GM12878 (cell line): ENCODE data around the gene NKTR. TPM values are rescaled to one million over a fixed set of nuclear protein-coding genes. Genes with fewer than 3 reads are reported as not detected.

Source experiments
- ATAC-seq: fragments of 200-7000 bp; cut with Tn5 transposase; 3 replicates; pipeline ENCODE4 v1.9.1; 2020; ENCODE audit warnings: mild to moderate bottlenecking, moderate library complexity
- BruUV-seq: library from RNA; stranded (reverse); fragments of 400-500 nt; replicated peaks from 2 replicates; lab custom pipeline; 2021; lab: Mats Ljungman, UMichigan
- CTCF ChIA-PET: fragments of 300-600 bp; sonication (Branson Sonifier 250); formaldehyde crosslinking; extraction: SDS; loops from one replicate; lab custom pipeline; 2021; ENCODE audit warnings: inconsistent platforms; lab: Yijun Ruan, JAX
- POLR2A ChIA-PET: fragments of 350-600 bp; formaldehyde crosslinking; extraction: SDS; loops from one replicate; lab custom pipeline; 2021; ENCODE audit warnings: inconsistent platforms; lab: Charles Lee
- RAD21 ChIA-PET: fragments of 300-600 bp; sonication (Branson Sonifier 250); formaldehyde crosslinking; loops from one replicate; lab custom pipeline; 2023; ENCODE audit warnings: antibody characterized with exemption; ENCODE audit not compliant: unreplicated experiment; lab: Charles Lee
- SMC1A ChIA-PET: fragments of 300-600 bp; sonication (Branson Sonifier 250); formaldehyde crosslinking; loops from one replicate; lab custom pipeline; 2023; ENCODE audit not compliant: unreplicated experiment, uncharacterized antibody; lab: Charles Lee
- DNase-seq: peaks from one replicate; pipeline ENCODE4 v3.0.0-alpha.2; 2011; ENCODE audit warnings: low read depth, low spot score
- FAIRE-seq: peaks from 3 replicates; lab custom pipeline; 2011; peaks lifted over from hg19 to GRCh38; lab: Jason Lieb, UNC
- H2AFZ ChIP-seq: 2 replicates; pipeline ENCODE4 v1.6.0; 2011; ENCODE audit warnings: low read depth, low read length, control low read depth; ENCODE audit not compliant: control insufficient read depth
- H3K27ac ChIP-seq: 2 replicates; pipeline ENCODE4 v1.5.1; 2011; ENCODE audit warnings: control low read depth; ENCODE audit not compliant: control insufficient read depth, insufficient read depth
- H3K27me3 ChIP-seq, 2 experiments: replicated peaks in 1 of 2; 2 replicates each; pipeline versions ENCODE4 v1.6.0 to v1.6.1; 2011; ENCODE audit warnings: low read length in 1 of 2; ENCODE audit not compliant: control insufficient read depth in 2 of 2, insufficient read depth in 2 of 2
- H3K36me3 ChIP-seq, 2 experiments: 2 replicates each; pipeline ENCODE4 v1.5.1; 2011; ENCODE audit warnings: low read length in 1 of 2; ENCODE audit not compliant: control insufficient read depth in 2 of 2, insufficient read depth in 2 of 2
- H3K4me1 ChIP-seq: 2 replicates; pipeline ENCODE4 v1.6.1; 2011; ENCODE audit warnings: mild to moderate bottlenecking, low read length, moderate library complexity, mixed read lengths; ENCODE audit not compliant: control insufficient read depth, insufficient read depth
- H3K4me2 ChIP-seq: 2 replicates; pipeline ENCODE4 v1.6.0; 2011; ENCODE audit warnings: control low read depth; ENCODE audit not compliant: control insufficient read depth, insufficient read depth
- H3K4me3 ChIP-seq: fragments of 200-600 bp; sonication (generic); 2 replicates; pipeline ENCODE4 v1.5.1; 2016
- H3K79me2 ChIP-seq: 2 replicates; pipeline ENCODE4 v1.6.0; 2011; ENCODE audit warnings: low read length; ENCODE audit not compliant: control insufficient read depth, insufficient read depth
- H3K9ac ChIP-seq: 2 replicates; pipeline ENCODE4 v1.8.0; 2011; ENCODE audit warnings: low read length, control low read depth, mixed read lengths; ENCODE audit not compliant: control insufficient read depth, insufficient read depth
- H3K9me3 ChIP-seq: replicated peaks from 3 replicates; pipeline ENCODE4 v1.5.1; 2011; ENCODE audit warnings: mild to moderate bottlenecking, low read length; ENCODE audit not compliant: control insufficient read depth, insufficient read depth
- H4K20me1 ChIP-seq: 2 replicates; pipeline ENCODE4 v1.6.0; 2011; ENCODE audit not compliant: control insufficient read depth, insufficient read depth
- CBFB ChIP-seq: IDR thresholded peaks from 2 replicates; pipeline ENCODE4 v1.6.1; 2016; ENCODE audit warnings: antibody characterized with exemption, low read depth
- CBX3 ChIP-seq: fragments of 200-600 bp; sonication (generic); IDR thresholded peaks from 2 replicates; pipeline ENCODE4 v1.6.1; 2016; ENCODE audit warnings: low read depth, borderline replicate concordance
- EGR1 ChIP-seq, 2 experiments: IDR thresholded peaks; 1 replicate in 1 of 2; 2 replicates in 1 of 2; pipeline ENCODE4 v1.6.1; 2011 to 2012; ENCODE audit warnings: low read depth in 2 of 2, low read length in 2 of 2, borderline replicate concordance in 1 of 2, mild to moderate bottlenecking in 1 of 2, moderate library complexity in 1 of 2
- FOXM1 ChIP-seq: IDR thresholded peaks from 2 replicates; pipeline ENCODE4 v1.6.1; 2012; ENCODE audit warnings: low read depth, mild to moderate bottlenecking, inconsistent platforms, low read length, moderate library complexity
- IRF4 ChIP-seq: IDR thresholded peaks from 2 replicates; pipeline ENCODE4 v1.6.1; 2011; ENCODE audit warnings: low read depth, low read length
- MEF2A ChIP-seq: IDR thresholded peaks from 2 replicates; pipeline ENCODE4 v1.6.1; 2011; ENCODE audit warnings: low read depth, mild to moderate bottlenecking, low read length, moderate library complexity; ENCODE audit not compliant: insufficient read depth
- PML ChIP-seq: IDR thresholded peaks from 2 replicates; pipeline ENCODE4 v1.6.1; 2012; ENCODE audit warnings: low read length, inconsistent platforms
- POLR2AphosphoS5 ChIP-seq: IDR thresholded peaks from 2 replicates; pipeline ENCODE4 v1.6.1; 2011; ENCODE audit warnings: mild to moderate bottlenecking, low read length, inconsistent platforms
- TCF12 ChIP-seq: IDR thresholded peaks from 2 replicates; pipeline ENCODE4 v1.6.1; 2011; ENCODE audit warnings: low read depth, mild to moderate bottlenecking, low read length
- whole genome bisulfite sequencing: methylation state at CpG from one replicate; pipeline ENCODE4 v1.1.6; 2016; ENCODE audit warnings: low lambda C conversion rate; ENCODE audit not compliant: insufficient replicate concordance, insufficient coverage; ENCODE audit errors: missing lambda C conversion rate; 5-methylcytosine and 5-hydroxymethylcytosine counted together
- in situ Hi-C: fragments of 300-500 bp; cut with MboI; formaldehyde crosslinking; loops from 9 replicates; pipeline ENCODE4 v1.14.3; 2018; ENCODE audit warnings: mixed read lengths
- intact Hi-C: fragments of 100-400 bp; cut with micrococcal nuclease; formaldehyde crosslinking; loops from one replicate; pipeline ENCODE4 v1.14.2; 2022; ENCODE audit not compliant: unreplicated experiment
- polyA plus RNA-seq, 11 experiments: library from polyadenylated mRNA; depleted of rRNA in 4 of 11; unstranded in 6 of 11; stranded (reverse) in 5 of 11; fragments of >200 nt; fragmentation: Nextera tagmentation in 4 of 11; fragmentation: Illumina TruSeq in 1 of 11; extraction: Ambion mirVana in 4 of 11; extraction: Trizol in 1 of 11; gene quantifications; 1 replicate in 1 of 11; 2 replicates in 10 of 11; pipeline versions ENCODE4 v1.2.1 to v1.2.3, GENCODE V29; 2011 to 2016; ENCODE audit warnings: inconsistent platforms in 2 of 11, missing spikeins in 2 of 11, low read depth in 1 of 11
- total RNA-seq, 4 experiments: library from RNA; depleted of rRNA in 3 of 4; stranded (reverse); fragments of >200 nt in 3 of 4; fragmentation: Illumina TruSeq in 1 of 4; extraction: Trizol in 1 of 4; gene quantifications; 2 replicates each; pipeline versions ENCODE4 v1.2.1 to v1.2.3, GENCODE V29; 2013 to 2021

NKTR gene
- total and polyA plus RNA-seq, 10 of the 15 experiments (the other 5 are each of a cell fraction or from before 2014, with no cell fraction given), result 15.3 to 91.9 (median 55.3) TPM

DNA sequence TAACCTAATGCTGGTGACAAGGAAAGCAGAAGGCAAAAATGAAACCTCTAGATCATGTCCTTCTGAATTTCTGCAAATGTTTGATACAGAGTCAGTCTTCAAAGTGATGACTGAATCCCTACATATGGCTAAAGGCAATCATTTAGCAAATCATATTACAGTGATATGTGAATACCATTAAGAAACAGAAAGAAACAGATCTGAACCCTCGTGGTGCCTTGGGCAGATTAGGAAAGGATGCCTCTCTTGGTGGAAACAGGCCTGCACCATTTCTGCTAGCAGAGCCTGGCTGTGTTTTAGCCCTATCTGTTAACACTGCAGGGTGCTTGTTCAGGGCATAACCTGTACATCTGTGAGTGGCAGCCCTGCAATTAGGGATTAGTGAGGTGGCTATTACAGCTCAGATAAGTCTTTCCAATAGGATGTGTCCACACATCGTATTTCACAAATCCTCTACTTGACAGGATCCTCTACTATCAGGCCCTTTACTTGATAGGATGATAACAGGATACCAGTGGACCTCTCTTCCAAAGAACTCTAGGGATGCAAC, 30.8 kb upstream of the NKTR start:
- Histone ChIP-seq H3K36me3 (peaks cover 3 to 19% of the 10 kb centered on the region in 2 experiments), H3K4me2 (no peak overlapping the region), H3K9ac (no peak overlapping the region), H2AFZ (no peak overlapping the region), H3K27me3 (no peaks in the 10 kb centered on the region), H3K79me2 (no peaks in the 10 kb centered on the region), H3K4me1 (no peaks in the 10 kb centered on the region), H3K4me3 (no peak overlapping the region), H3K9me3 (peaks cover under 1% of the 10 kb centered on the region; the same call in 2 of the 3 replicates), H3K27ac (no peak overlapping the region), H4K20me1 (no peaks in the 10 kb centered on the region)
- in situ Hi-C loops (loop anchor here (10.0 kb wide), 1 partner anchor 175 kb away; no protein-coding TSS in a partner anchor), intact Hi-C loops (loop anchor here (5.0 kb wide), 1 partner anchor 173 kb away; no protein-coding TSS in a partner anchor)
- FAIRE-seq, result no peak
- ChIA-PET CTCF (no interaction called here), RAD21 (no interaction called here), SMC1A (no interaction called here), POLR2A (no interaction called here)
- DNase-seq, result no peak
- WGBS, result 64% methylated on average over 2 of the region's 2 CpGs
- TF ChIP-seq MEF2A (no peak), CBX3 (no peak), EGR1 (IDR thresholded peaks at IDR 0.05; ENCODE audit: borderline replicate concordance in 1 of 2, low read depth in 2 of 2, low read length in 2 of 2) (no peak), TCF12 (no peak), FOXM1 (no peak), POLR2AphosphoS5 (no peak), IRF4 (no peak), PML (no peak), CBFB (no peak)
- no peak for ATAC-seq
- BruUV-seq, result no TSS peak
